Tibial nerve (tissue), 3 donors: ENCODE data around the gene TTC27.
"Not testable (repeated sequence)": the region's sequence is repeated elsewhere in the genome, so short reads cannot be mapped to it uniquely, and the experiment has no call there.

ENCODE experiments used
- CTCF ChIP-seq, 5 experiments: fragments of 200-600 bp in 3 of 5; fragments of 450-650 bp in 2 of 5; sonication (generic) in 3 of 5; IDR thresholded peaks; one replicate each; pipeline ENCODE4 v1.5.1; 2016 to 2019; ENCODE audit warnings: antibody characterized with exemption in 5 of 5, mild to moderate bottlenecking in 3 of 5, moderate library complexity in 2 of 5
- POLR2A ChIP-seq, 2 donors: fragments of 450-650 bp; IDR thresholded peaks; one replicate each; pipeline ENCODE4 v1.6.1; 2017; ENCODE audit warnings: antibody characterized with exemption in 2 of 2, mild to moderate bottlenecking in 2 of 2, moderate library complexity in 2 of 2

GRCh38 chr2:32866462-32866861 is 238.6 kb downstream of the TTC27 start:
- TF ChIP-seq CTCF, POLR2A (IDR thresholded peaks at IDR 0.05): not testable (repeated sequence)
